ENCODE measurements around the gene TTC16.

DNA sequence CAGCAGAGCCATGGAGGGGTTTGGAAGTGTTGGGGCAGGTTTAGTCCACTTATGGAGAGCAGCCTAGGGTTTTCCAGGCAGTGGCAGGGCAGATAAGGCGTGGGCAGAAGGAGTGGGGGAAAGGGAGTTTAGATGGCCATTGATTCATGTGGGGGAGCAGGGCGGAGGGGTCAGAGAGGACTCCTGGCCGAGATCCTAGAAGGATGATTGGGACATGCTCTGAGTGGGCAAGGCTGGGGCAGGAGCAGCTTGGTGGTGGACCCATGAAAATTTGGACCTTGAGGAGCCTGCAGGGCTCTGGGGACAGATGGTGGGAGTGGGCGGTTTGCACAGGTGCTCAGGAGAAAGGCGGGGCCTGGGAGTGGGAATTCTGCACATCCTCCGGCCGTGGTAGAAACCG, 37.3 kb downstream of the TTC16 start:
- TF ChIP-seq POLR2AphosphoS5 (IDR thresholded peaks at IDR 0.05) (no peak), POLR2A (IDR thresholded peaks at IDR 0.05) (no peak)
- TF ChIP-seq, protein P1, sequence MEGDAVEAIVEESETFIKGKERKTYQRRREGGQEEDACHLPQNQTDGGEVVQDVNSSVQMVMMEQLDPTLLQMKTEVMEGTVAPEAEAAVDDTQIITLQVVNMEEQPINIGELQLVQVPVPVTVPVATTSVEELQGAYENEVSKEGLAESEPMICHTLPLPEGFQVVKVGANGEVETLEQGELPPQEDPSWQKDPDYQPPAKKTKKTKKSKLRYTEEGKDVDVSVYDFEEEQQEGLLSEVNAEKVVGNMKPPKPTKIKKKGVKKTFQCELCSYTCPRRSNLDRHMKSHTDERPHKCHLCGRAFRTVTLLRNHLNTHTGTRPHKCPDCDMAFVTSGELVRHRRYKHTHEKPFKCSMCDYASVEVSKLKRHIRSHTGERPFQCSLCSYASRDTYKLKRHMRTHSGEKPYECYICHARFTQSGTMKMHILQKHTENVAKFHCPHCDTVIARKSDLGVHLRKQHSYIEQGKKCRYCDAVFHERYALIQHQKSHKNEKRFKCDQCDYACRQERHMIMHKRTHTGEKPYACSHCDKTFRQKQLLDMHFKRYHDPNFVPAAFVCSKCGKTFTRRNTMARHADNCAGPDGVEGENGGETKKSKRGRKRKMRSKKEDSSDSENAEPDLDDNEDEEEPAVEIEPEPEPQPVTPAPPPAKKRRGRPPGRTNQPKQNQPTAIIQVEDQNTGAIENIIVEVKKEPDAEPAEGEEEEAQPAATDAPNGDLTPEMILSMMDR (IDR thresholded peaks at IDR 0.05), result no peak

All from gastroesophageal sphincter (tissue), 3 donors.